GM12875 (cell line): Measurements from ENCODE around the gene PKM.
A peak's percentile ranks its signal among the peaks of the same experiment; 100 is the strongest.

Source experiments
- H3K4me3 ChIP-seq: one replicate; pipeline ENCODE4 v1.5.1; 2011; ENCODE audit warnings: low read depth, low read length, control low read depth
- CTCF ChIP-seq: IDR thresholded peaks from 2 replicates; pipeline ENCODE4 v1.5.1; 2011; ENCODE audit warnings: low read depth, mild to moderate bottlenecking, control low read depth, inconsistent platforms, low read length, moderate library complexity, borderline replicate concordance; ENCODE audit not compliant: insufficient read depth

PKM gene

GRCh38 chr15:72271895-72272212, 40.9 kb upstream of the PKM start:
- no peak for TF ChIP-seq CTCF
- H3K4me3 ChIP-seq = peak overlapping the region; percentile 92

- H3K4me3 ChIP-seq = no peak overlapping the region
- no peak for TF ChIP-seq CTCF
Observed at GRCh38 chr15:72271221-72271620, 40.2 kb upstream of the PKM start.

- no peak overlapping the region for H3K4me3 ChIP-seq
- TF ChIP-seq CTCF = no peak
Observed at GRCh38 chr15:72269739-72270138, 38.7 kb upstream of the PKM start.

- TF ChIP-seq CTCF = no peak
Observed at GRCh38 chr15:72265031-72265430, 34.0 kb upstream of the PKM start.

GRCh38 chr15:72252663-72253299, 21.8 kb upstream of the PKM start:
- H3K4me3 ChIP-seq = no peak overlapping the region
- no peak for TF ChIP-seq CTCF

More at GRCh38 chr15:72265031-72265430, 34.0 kb upstream of the PKM start:
- H3K4me3 ChIP-seq = no peak overlapping the region

- H3K4me3 ChIP-seq = no peak overlapping the region
- no peak for TF ChIP-seq CTCF
Observed at GRCh38 chr15:72249142-72249810, 18.3 kb upstream of the PKM start.

- no peak for TF ChIP-seq CTCF
- no peak overlapping the region for H3K4me3 ChIP-seq
Observed at GRCh38 chr15:72248514-72248913, 17.5 kb upstream of the PKM start.
